Karpas-422 (cell line): ENCODE data around the gene PNPLA1. TPM values are rescaled to one million over a fixed set of nuclear protein-coding genes. Genes with fewer than 3 reads are reported as not detected.

ENCODE experiments used
- DNase-seq: peaks from one replicate; pipeline ENCODE4 v3.0.0-alpha.2; 2015
- H2AFZ ChIP-seq: fragments of 200-600 bp; sonication (generic); 2 replicates; pipeline ENCODE4 v1.6.1; 2014; ENCODE audit warnings: antibody characterized with exemption, low read length, mixed read lengths
- H3K27ac ChIP-seq: fragments of 200-600 bp; sonication (generic); 2 replicates; pipeline ENCODE4 v1.5.1; 2014; ENCODE audit warnings: mild to moderate bottlenecking, low read length, moderate library complexity
- H3K27me3 ChIP-seq: fragments of 200-600 bp; sonication (generic); 2 replicates; pipeline ENCODE4 v1.6.1; 2014; ENCODE audit warnings: low read length, mixed read lengths
- H3K36me3 ChIP-seq: fragments of 200-600 bp; sonication (generic); 2 replicates; pipeline ENCODE4 v1.6.1; 2014; ENCODE audit warnings: low read length, mixed read lengths; ENCODE audit not compliant: insufficient read depth
- H3K4me1 ChIP-seq: fragments of 200-600 bp; sonication (generic); 2 replicates; pipeline ENCODE4 v1.6.1; 2014; ENCODE audit warnings: mild to moderate bottlenecking, low read length, mixed read lengths
- H3K4me2 ChIP-seq: fragments of 200-600 bp; sonication (generic); 2 replicates; pipeline ENCODE4 v1.6.1; 2014; ENCODE audit warnings: low read length, low read depth, mild to moderate bottlenecking; ENCODE audit not compliant: poor library complexity, severe bottlenecking
- H3K4me3 ChIP-seq: fragments of 200-600 bp; sonication (generic); 2 replicates; pipeline ENCODE4 v1.5.1; 2014; ENCODE audit warnings: mild to moderate bottlenecking, antibody characterized with exemption, low read length, mixed read lengths
- H3K79me2 ChIP-seq: fragments of 200-600 bp; sonication (generic); 2 replicates; pipeline ENCODE4 v1.6.1; 2014; ENCODE audit warnings: mild to moderate bottlenecking, low read length, mixed read lengths
- H3K9ac ChIP-seq: fragments of 200-600 bp; sonication (generic); 2 replicates; pipeline ENCODE4 v1.6.0; 2014; ENCODE audit warnings: low read length
- H3K9me2 ChIP-seq: fragments of 200-600 bp; sonication (generic), shearing (Covaris generic); replicated peaks from 2 replicates; pipeline ENCODE4 v1.6.0; 2014; ENCODE audit warnings: mild to moderate bottlenecking, low read length, moderate library complexity; ENCODE audit not compliant: insufficient read depth
- H3K9me3 ChIP-seq: fragments of 300-700, 200-600 bp; sonication (generic); 2 replicates; pipeline ENCODE4 v1.6.1; 2014; ENCODE audit warnings: low read length, mixed read lengths
- H4K20me1 ChIP-seq: fragments of 200-600 bp; sonication (generic); 2 replicates; pipeline ENCODE4 v1.6.1; 2014; ENCODE audit warnings: mild to moderate bottlenecking, antibody characterized with exemption, low read length, low read depth; ENCODE audit not compliant: insufficient read depth
- total RNA-seq: library from RNA; depleted of rRNA; stranded (reverse); fragments of >200 nt; shearing (Covaris generic); gene quantifications from 2 replicates; pipeline ENCODE4 v1.2.3, GENCODE V29; 2014; ENCODE audit warnings: low replicate concordance

The PNPLA1 gene
- total RNA-seq, 1 experiment from 2014 or later, result not detected

- no peaks in the 10 kb centered on the region for H3K36me3 ChIP-seq
- peak overlapping the region; percentile 32; the same call in 1 of the 2 replicates for H3K4me3 ChIP-seq
- H3K27ac ChIP-seq, result no peak overlapping the region
- H3K9ac ChIP-seq, result 0 out of 2 replicates have a peak overlapping the region, but pooled peaks have one; percentile 19
- no peaks in the 10 kb centered on the region for H3K27me3 ChIP-seq
- no peak overlapping the region for H2AFZ ChIP-seq
- H3K9me2 ChIP-seq, result no peaks in the 10 kb centered on the region
- no peak for DNase-seq
- H3K9me3 ChIP-seq, result no peaks in the 10 kb centered on the region
- H3K4me1 ChIP-seq, result peaks cover 43% of the 10 kb centered on the region
- peak overlapping the region; percentile 62 for H3K4me2 ChIP-seq
- H4K20me1 ChIP-seq, result no peaks in the 10 kb centered on the region
- H3K79me2 ChIP-seq, result no peaks in the 10 kb centered on the region
Observed at GRCh38 chr6:36242161-36242560, 27.7 kb upstream of the PNPLA1 start.

GRCh38 chr6:36242626-36243025 is 27.2 kb upstream of the PNPLA1 start:
- Histone ChIP-seq H3K9me2 (no peaks in the 10 kb centered on the region), H3K27ac (no peak overlapping the region), H2AFZ (no peak overlapping the region), H3K9ac (no peak overlapping the region), H3K27me3 (no peaks in the 10 kb centered on the region), H3K79me2 (no peaks in the 10 kb centered on the region), H3K36me3 (no peaks in the 10 kb centered on the region), H3K4me3 (no peak overlapping the region), H3K9me3 (no peaks in the 10 kb centered on the region), H3K4me2 (peak overlapping the region; percentile 62), H3K4me1 (peaks cover 43% of the 10 kb centered on the region), H4K20me1 (no peaks in the 10 kb centered on the region)
- DNase-seq, result no peak

GRCh38 chr6:36243562-36244212 is 26.2 kb upstream of the PNPLA1 start:
- Histone ChIP-seq H3K9me2 (no peaks in the 10 kb centered on the region), H3K4me1 (peaks cover 43% of the 10 kb centered on the region), H4K20me1 (no peaks in the 10 kb centered on the region), H3K9ac (no peak overlapping the region), H3K79me2 (no peaks in the 10 kb centered on the region), H3K36me3 (no peaks in the 10 kb centered on the region), H2AFZ (no peak overlapping the region), H3K9me3 (no peaks in the 10 kb centered on the region), H3K27ac (no peak overlapping the region), H3K4me3 (no peak overlapping the region), H3K4me2 (no peak overlapping the region), H3K27me3 (no peaks in the 10 kb centered on the region)
- DNase-seq, result no peak

- peaks cover 43% of the 10 kb centered on the region for H3K4me1 ChIP-seq
- H4K20me1 ChIP-seq, result no peaks in the 10 kb centered on the region
- H3K27ac ChIP-seq, result no peak overlapping the region
- no peaks in the 10 kb centered on the region for H3K9me3 ChIP-seq
- no peaks in the 10 kb centered on the region for H3K9me2 ChIP-seq
- H3K4me2 ChIP-seq, result no peak overlapping the region
- no peaks in the 10 kb centered on the region for H3K36me3 ChIP-seq
- H3K79me2 ChIP-seq, result no peaks in the 10 kb centered on the region
- no peak overlapping the region for H2AFZ ChIP-seq
- no peak overlapping the region for H3K9ac ChIP-seq
- H3K4me3 ChIP-seq, result no peak overlapping the region
- H3K27me3 ChIP-seq, result no peaks in the 10 kb centered on the region
- DNase-seq, result no peak
Observed at GRCh38 chr6:36244641-36245280, 25.1 kb upstream of the PNPLA1 start.

- Histone ChIP-seq H3K4me2 (peak overlapping the region; percentile 23), H3K9me3 (no peaks in the 10 kb centered on the region), H3K79me2 (no peaks in the 10 kb centered on the region), H3K36me3 (no peaks in the 10 kb centered on the region), H3K9me2 (no peaks in the 10 kb centered on the region), H3K27me3 (no peaks in the 10 kb centered on the region), H2AFZ (peak overlapping the region; percentile 36; the same call in 1 of the 2 replicates), H3K4me3 (no peak overlapping the region), H3K9ac (peak overlapping the region; percentile 32; the same call in 1 of the 2 replicates), H3K4me1 (peaks cover 39% of the 10 kb centered on the region), H4K20me1 (no peaks in the 10 kb centered on the region), H3K27ac (no peak overlapping the region)
- peak; percentile 86 for DNase-seq
Observed at GRCh38 chr6:36245572-36246061, 24.2 kb upstream of the PNPLA1 start.

GRCh38 chr6:36246506-36247268 is 23.2 kb upstream of the PNPLA1 start:
- H3K4me1 ChIP-seq, result peaks cover 32% of the 10 kb centered on the region
- H3K9me3 ChIP-seq, result no peaks in the 10 kb centered on the region
- DNase-seq, result no peak
- H3K4me3 ChIP-seq, result no peak overlapping the region
- H3K4me2 ChIP-seq, result no peak overlapping the region
- no peaks in the 10 kb centered on the region for H3K36me3 ChIP-seq
- no peak overlapping the region for H3K9ac ChIP-seq
- no peaks in the 10 kb centered on the region for H3K27me3 ChIP-seq
- H3K27ac ChIP-seq, result no peak overlapping the region
- H2AFZ ChIP-seq, result no peak overlapping the region
- H3K79me2 ChIP-seq, result no peaks in the 10 kb centered on the region
- no peaks in the 10 kb centered on the region for H4K20me1 ChIP-seq
- no peaks in the 10 kb centered on the region for H3K9me2 ChIP-seq

- H3K27ac ChIP-seq, result no peak overlapping the region
- H3K9ac ChIP-seq, result no peak overlapping the region
- no peaks in the 10 kb centered on the region for H3K27me3 ChIP-seq
- no peak for DNase-seq
- no peak overlapping the region for H2AFZ ChIP-seq
- H3K9me3 ChIP-seq, result no peaks in the 10 kb centered on the region
- no peaks in the 10 kb centered on the region for H3K9me2 ChIP-seq
- H3K4me1 ChIP-seq, result peaks cover 22% of the 10 kb centered on the region
- H4K20me1 ChIP-seq, result no peaks in the 10 kb centered on the region
- H3K36me3 ChIP-seq, result no peaks in the 10 kb centered on the region
- H3K79me2 ChIP-seq, result no peaks in the 10 kb centered on the region
- H3K4me3 ChIP-seq, result no peak overlapping the region
- H3K4me2 ChIP-seq, result no peak overlapping the region
Observed at GRCh38 chr6:36247693-36248092, 22.2 kb upstream of the PNPLA1 start.

- no peaks in the 10 kb centered on the region for H3K36me3 ChIP-seq
- no peaks in the 10 kb centered on the region for H3K9me2 ChIP-seq
- H3K4me2 ChIP-seq, result no peak overlapping the region
- H3K4me1 ChIP-seq, result peaks cover 12% of the 10 kb centered on the region
- no peak for DNase-seq
- no peaks in the 10 kb centered on the region for H4K20me1 ChIP-seq
- no peaks in the 10 kb centered on the region for H3K9me3 ChIP-seq
- H2AFZ ChIP-seq, result no peak overlapping the region
- H3K27ac ChIP-seq, result no peak overlapping the region
- no peaks in the 10 kb centered on the region for H3K79me2 ChIP-seq
- no peak overlapping the region for H3K4me3 ChIP-seq
- H3K9ac ChIP-seq, result no peak overlapping the region
- no peaks in the 10 kb centered on the region for H3K27me3 ChIP-seq
Observed at GRCh38 chr6:36248980-36249379, 20.9 kb upstream of the PNPLA1 start.
